CD4-positive, CD25-positive, alpha-beta regulatory T cell (primary cell): ENCODE data around the gene DTWD2. TPM values are rescaled to one million over a fixed set of nuclear protein-coding genes. Genes with fewer than 3 reads are reported as not detected.
"Not testable (repeated sequence)": the region's sequence is repeated elsewhere in the genome, so short reads cannot be mapped to it uniquely, and the experiment has no call there.

Experiments used
- ATAC-seq, 2 donors: fragments of 150-1000 bp; cut with Tn5 transposase; one replicate each; pipeline ENCODE4 v1.10.0; 2021; ENCODE audit warnings: low read depth in 2 of 2, moderate number of reproducible peaks in 2 of 2, moderate library complexity in 1 of 2
- DNase-seq, 3 donors: peaks; one replicate each; pipeline versions ENCODE4 v3.0.0 to v3.0.0-alpha.2; 2012 to 2022; ENCODE audit warnings: mixed read lengths in 1 of 3
- H3K27ac ChIP-seq: one replicate; pipeline ENCODE4 v1.7.0; 2013; ENCODE audit warnings: mild to moderate bottlenecking, low read length; ENCODE audit not compliant: insufficient read depth, poor library complexity, severe bottlenecking
- H3K27me3 ChIP-seq: one replicate; pipeline ENCODE4 v1.7.0; 2013; ENCODE audit warnings: low read length; ENCODE audit not compliant: control insufficient read depth, insufficient read depth
- H3K36me3 ChIP-seq: one replicate; pipeline ENCODE4 v1.7.0; 2013; ENCODE audit warnings: mild to moderate bottlenecking, low read length, moderate library complexity; ENCODE audit not compliant: control insufficient read depth, insufficient read depth
- H3K4me1 ChIP-seq: 2 replicates; pipeline ENCODE4 v1.7.0; 2013; ENCODE audit warnings: mild to moderate bottlenecking, low read length; ENCODE audit not compliant: insufficient read depth, control insufficient read depth, poor library complexity, severe bottlenecking
- H3K4me3 ChIP-seq: one replicate; pipeline ENCODE4 v1.7.0; 2013; ENCODE audit warnings: low read depth, mild to moderate bottlenecking, low read length, moderate library complexity
- H3K9me3 ChIP-seq, 2 experiments: 1 replicate in 1 of 2; 2 replicates in 1 of 2; pipeline ENCODE4 v1.7.0; 2013; ENCODE audit warnings: low read length in 2 of 2, mild to moderate bottlenecking in 1 of 2, moderate library complexity in 1 of 2; ENCODE audit not compliant: control insufficient read depth in 2 of 2
- H3K27ac Mint-ChIP-seq, 3 donors: one replicate each; pipeline ENCODE4 v1.8.0; 2020 to 2022; ENCODE audit warnings: mild to moderate bottlenecking in 3 of 3, mixed read lengths in 3 of 3, moderate library complexity in 2 of 3
- H3K27me3 Mint-ChIP-seq: one replicate; pipeline ENCODE4 v1.8.0; 2022; ENCODE audit warnings: mild to moderate bottlenecking, mixed read lengths
- H3K36me3 Mint-ChIP-seq: one replicate; pipeline ENCODE4 v1.8.0; 2020; ENCODE audit warnings: mixed read lengths
- H3K4me1 Mint-ChIP-seq, 4 donors: one replicate each; pipeline ENCODE4 v1.8.0; 2020 to 2022; ENCODE audit warnings: mixed read lengths in 4 of 4, mild to moderate bottlenecking in 1 of 4
- H3K4me3 Mint-ChIP-seq, 4 donors: one replicate each; pipeline ENCODE4 v1.8.0; 2020 to 2022; ENCODE audit warnings: mild to moderate bottlenecking in 4 of 4, mixed read lengths in 4 of 4, moderate library complexity in 3 of 4
- H3K9me3 Mint-ChIP-seq, 7 donors: one replicate each; pipeline ENCODE4 v1.8.0; 2020 to 2022; ENCODE audit warnings: mixed read lengths in 7 of 7, mild to moderate bottlenecking in 3 of 7, moderate library complexity in 2 of 7
- polyA plus RNA-seq, 4 donors: library from polyadenylated mRNA; unstranded; fragments of 300-500 nt; fragmentation: Illumina TruSeq; gene quantifications; one replicate each; pipeline ENCODE4 v1.2.3, GENCODE V29; 2021
- total RNA-seq: library from RNA; stranded (reverse); gene quantifications from one replicate; pipeline ENCODE4 v1.2.3, GENCODE V29; 2022

DTWD2 gene
- total and polyA plus RNA-seq, 5 donors from 2014 or later: 0.88 to 1.7 (median 1.6) TPM

DNA sequence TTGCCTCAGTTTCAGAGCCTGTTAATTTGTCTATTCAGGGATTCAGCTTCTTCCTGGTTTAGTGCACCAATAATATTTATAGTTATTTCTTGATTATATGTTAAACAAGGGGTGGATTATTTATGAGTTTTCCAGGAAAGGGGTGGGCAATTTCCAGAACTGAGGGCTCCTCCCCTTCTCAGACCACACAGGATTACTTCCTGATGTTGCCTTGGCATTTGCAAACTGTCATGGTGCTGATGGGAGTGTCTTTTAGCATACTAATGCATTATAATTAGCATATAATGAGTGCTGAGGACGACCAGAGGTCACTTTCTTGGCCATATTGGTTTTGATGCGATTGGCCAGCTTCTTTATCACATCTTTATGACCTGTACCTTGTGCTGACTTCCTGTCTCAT, 6.2 kb upstream of the DTWD2 start:
- Histone ChIP-seq H3K27me3 (no peaks in the 10 kb centered on the region), H3K4me3 (no peak overlapping the region), H3K4me1 (no peaks in the 10 kb centered on the region), H3K9me3 (peaks cover 8% of the 10 kb centered on the region in 2 experiments), H3K36me3 (no peaks in the 10 kb centered on the region), H3K27ac (no peak overlapping the region)
- no peaks in the 10 kb centered on the region for H3K4me1 Mint-ChIP-seq
- no peak for DNase-seq
- H3K9me3 Mint-ChIP-seq: peaks cover 3 to 19% (median 6%) of the 10 kb centered on the region in 7 donors
- no peaks in the 10 kb centered on the region for H3K36me3 Mint-ChIP-seq
- peaks cover 9% of the 10 kb centered on the region for H3K27me3 Mint-ChIP-seq
- no peak for ATAC-seq
- H3K4me3 Mint-ChIP-seq: no peak overlapping the region
- no peak overlapping the region for H3K27ac Mint-ChIP-seq

DNA sequence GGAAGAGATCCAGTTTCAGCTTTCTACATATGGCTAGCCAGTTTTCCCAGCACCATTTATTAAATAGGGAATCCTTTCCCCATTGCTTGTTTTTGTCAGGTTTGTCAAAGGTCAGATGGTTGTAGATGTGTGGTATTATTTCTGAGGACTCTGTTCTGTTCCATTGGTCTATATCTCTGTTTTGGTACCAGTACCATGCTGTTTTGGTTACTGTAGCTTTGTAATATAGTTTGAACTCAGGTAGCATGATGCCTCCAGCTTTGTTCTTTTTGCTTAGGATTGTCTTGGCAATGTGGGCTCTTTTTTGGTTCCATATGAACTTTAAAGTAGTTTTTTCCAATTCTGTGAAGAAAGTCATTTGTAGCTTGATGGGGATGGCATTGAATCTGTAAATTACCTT, 4.8 kb upstream of the DTWD2 start:
- peaks cover 3 to 19% (median 6%) of the 10 kb centered on the region in 7 donors for H3K9me3 Mint-ChIP-seq
- not testable (repeated sequence) for H3K27me3 Mint-ChIP-seq, H3K27ac Mint-ChIP-seq

DNA sequence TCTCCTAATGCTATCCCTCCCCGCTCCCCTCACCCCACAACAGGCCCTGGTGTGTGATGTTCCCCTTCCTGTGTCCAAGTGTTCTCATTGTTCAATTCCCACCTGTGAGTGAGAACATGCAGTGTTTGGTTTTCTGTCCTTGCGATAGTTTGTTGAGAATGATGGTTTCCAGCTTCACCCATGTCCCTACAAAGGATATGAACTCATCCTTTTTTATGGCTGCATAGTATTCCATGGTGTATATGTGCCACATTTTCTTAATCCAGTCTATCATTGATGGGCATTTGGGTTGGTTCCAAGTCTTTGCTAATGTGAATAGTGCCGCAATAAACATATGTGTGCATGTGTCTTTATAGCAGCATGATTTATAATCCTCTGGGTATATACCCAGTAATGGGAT, 3.7 kb upstream of the DTWD2 start:
- H3K27ac Mint-ChIP-seq: not testable (repeated sequence)

More for the DNA sequence above, 4.8 kb upstream of the DTWD2 start:
- H3K4me1 Mint-ChIP-seq, H3K4me3 ChIP-seq, H3K27me3 ChIP-seq, ATAC-seq, DNase-seq, H3K27ac ChIP-seq, H3K4me1 ChIP-seq, H3K4me3 Mint-ChIP-seq, H3K36me3 Mint-ChIP-seq, H3K36me3 ChIP-seq, H3K9me3 ChIP-seq: not testable (repeated sequence)

DNA sequence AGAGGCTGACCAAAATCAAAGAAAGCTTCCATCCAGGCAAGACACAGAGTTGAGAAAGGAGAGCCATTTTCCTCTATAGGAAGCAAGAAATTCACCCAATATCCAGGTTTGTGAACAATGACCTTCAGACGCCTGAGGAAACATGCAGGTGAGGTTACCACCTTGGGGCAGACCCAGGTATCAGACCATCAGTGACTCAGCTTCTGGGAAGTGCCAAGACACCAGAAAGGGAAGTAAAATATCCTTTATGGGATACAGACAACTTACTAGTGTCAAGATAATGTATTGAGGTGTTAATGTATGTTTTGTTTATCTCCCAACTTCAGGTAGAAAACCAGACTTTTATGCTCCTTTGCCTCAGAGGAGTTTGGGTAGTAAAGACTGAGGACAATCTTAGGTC, 2.2 kb upstream of the DTWD2 start:
- DNase-seq (no peak), ATAC-seq (no peak)
- no peaks in the 10 kb centered on the region for H3K9me3 ChIP-seq
- H3K27ac ChIP-seq: no peak overlapping the region
- Mint-ChIP-seq H3K27ac (peak overlapping the region in 1 of 3 donors; percentile 46), H3K36me3 (no peaks in the 10 kb centered on the region), H3K4me3 (peak overlapping the region in 1 of 4 donors; percentile 15), H3K9me3 (peaks cover 0 to 7% (median 4%) of the 10 kb centered on the region in 7 donors), H3K4me1 (peaks cover 0 to 19% (median 8%) of the 10 kb centered on the region in 4 donors), H3K27me3 (peaks cover 14% of the 10 kb centered on the region)
- H3K4me1 ChIP-seq: peaks cover 15% of the 10 kb centered on the region
- no peaks in the 10 kb centered on the region for H3K36me3 ChIP-seq
- H3K4me3 ChIP-seq: no peak overlapping the region
- H3K27me3 ChIP-seq: no peaks in the 10 kb centered on the region

More for the DNA sequence above, 3.7 kb upstream of the DTWD2 start:
- Mint-ChIP-seq H3K9me3 (peaks cover under 1 to 14% (median 5%) of the 10 kb centered on the region in 7 donors), H3K4me3 (peak overlapping the region in 1 of 4 donors; percentile 1), H3K4me1 (peaks cover 0 to 11% (median 7%) of the 10 kb centered on the region in 4 donors)
- H3K4me3 ChIP-seq, ATAC-seq, H3K27me3 Mint-ChIP-seq, H3K27me3 ChIP-seq, H3K36me3 Mint-ChIP-seq, H3K9me3 ChIP-seq, H3K36me3 ChIP-seq, H3K27ac ChIP-seq, DNase-seq: not testable (repeated sequence)
- H3K4me1 ChIP-seq: peaks cover 15% of the 10 kb centered on the region

DNA sequence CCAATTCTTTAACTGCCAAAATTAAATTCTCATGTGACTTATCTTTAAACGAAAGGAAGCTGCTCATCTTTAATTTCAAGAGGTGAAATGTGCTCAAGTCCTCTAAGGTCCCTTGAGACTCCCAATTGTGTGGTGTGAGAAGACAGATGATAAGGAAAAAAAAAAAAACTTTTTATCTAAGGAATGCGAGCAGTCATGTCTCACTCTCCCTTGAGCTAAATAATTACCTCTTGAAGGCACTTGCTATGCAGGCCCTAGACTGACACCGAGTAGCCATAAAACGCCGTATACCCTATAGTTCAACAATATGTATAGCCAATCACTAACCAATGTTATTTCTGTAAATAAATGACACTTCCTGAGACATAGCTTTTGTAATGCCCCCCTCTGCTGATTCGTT, 1.5 kb upstream of the DTWD2 start:
- Histone ChIP-seq H3K36me3 (no peaks in the 10 kb centered on the region), H3K9me3 (no peaks in the 10 kb centered on the region), H3K4me3 (no peak overlapping the region), H3K27ac (no peak overlapping the region), H3K27me3 (no peaks in the 10 kb centered on the region), H3K4me1 (peaks cover 15% of the 10 kb centered on the region)
- Mint-ChIP-seq H3K27ac (peak overlapping the region in 1 of 3 donors; percentile 69), H3K27me3 (peaks cover 14% of the 10 kb centered on the region), H3K4me3 (peak overlapping the region in 2 of 4 donors; percentile 15 to 91), H3K4me1 (peaks cover 0 to 19% (median 8%) of the 10 kb centered on the region in 4 donors), H3K9me3 (peaks cover 0 to 7% (median 2%) of the 10 kb centered on the region in 7 donors), H3K36me3 (no peaks in the 10 kb centered on the region)
- DNase-seq (no peak), ATAC-seq (no peak)

DNA sequence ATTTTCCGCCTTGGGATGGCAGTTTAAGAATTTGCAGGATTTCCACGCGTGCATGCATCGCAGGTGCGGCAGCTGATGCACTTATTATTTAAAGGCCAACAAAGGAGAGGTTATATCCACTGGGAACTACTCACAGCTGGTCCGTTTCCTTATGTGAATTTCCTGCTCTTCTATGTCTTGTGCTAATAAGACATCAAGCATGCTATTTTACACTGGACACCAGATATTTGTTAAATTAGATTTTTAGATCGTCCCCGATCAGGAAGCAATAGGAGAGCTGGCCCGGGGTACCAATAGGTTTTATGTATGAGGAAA, 476 bp upstream of the DTWD2 start:
- ATAC-seq: no peak
- Histone ChIP-seq H3K27me3 (no peaks in the 10 kb centered on the region), H3K9me3 (no peaks in the 10 kb centered on the region), H3K4me3 (peak overlapping the region; percentile 63), H3K27ac (peak overlapping the region; percentile 67), H3K4me1 (peaks cover 15% of the 10 kb centered on the region), H3K36me3 (no peaks in the 10 kb centered on the region)
- Mint-ChIP-seq H3K27me3 (peaks cover 11% of the 10 kb centered on the region), H3K36me3 (no peaks in the 10 kb centered on the region), H3K4me1 (peaks cover 0 to 19% (median 8%) of the 10 kb centered on the region in 4 donors), H3K4me3 (peak overlapping the region; percentile 83 to 91 (median 88)), H3K27ac (peak overlapping the region in 2 of 3 donors; percentile 7 to 69), H3K9me3 (peaks cover 0 to 7% (median 2%) of the 10 kb centered on the region in 7 donors)
- no peak for DNase-seq

DNA sequence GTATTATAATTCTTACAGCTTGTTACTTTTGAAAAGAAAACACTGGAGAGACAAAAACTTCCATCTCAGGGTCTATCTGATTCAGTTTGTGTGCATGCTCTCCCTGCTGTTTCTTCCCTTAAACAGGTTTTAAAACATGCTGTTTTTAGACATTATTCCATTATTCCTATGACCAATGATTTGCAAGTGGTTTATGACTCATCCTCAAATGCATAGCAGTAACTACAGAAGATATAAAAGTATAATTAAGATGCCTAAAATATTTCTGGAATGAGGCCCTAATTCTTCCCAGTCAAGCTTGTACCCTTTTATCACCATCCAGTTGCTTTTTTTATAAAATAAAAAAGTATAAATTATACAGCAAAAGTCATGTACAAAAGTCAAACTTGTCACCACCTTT, 3.7 kb downstream of the DTWD2 start:
- Histone ChIP-seq H3K27ac (no peak overlapping the region), H3K36me3 (no peaks in the 10 kb centered on the region), H3K4me1 (peaks cover 15% of the 10 kb centered on the region), H3K27me3 (no peaks in the 10 kb centered on the region), H3K4me3 (no peak overlapping the region), H3K9me3 (no peaks in the 10 kb centered on the region)
- peaks cover 0 to 4% (median 0%) of the 10 kb centered on the region in 7 donors for H3K9me3 Mint-ChIP-seq
- H3K36me3 Mint-ChIP-seq: no peaks in the 10 kb centered on the region
- peaks cover 16% of the 10 kb centered on the region for H3K27me3 Mint-ChIP-seq
- no peak overlapping the region for H3K27ac Mint-ChIP-seq
- no peak for ATAC-seq
- no peak overlapping the region for H3K4me3 Mint-ChIP-seq
- DNase-seq: no peak
- H3K4me1 Mint-ChIP-seq: peaks cover 0 to 21% (median 13%) of the 10 kb centered on the region in 4 donors

DNA sequence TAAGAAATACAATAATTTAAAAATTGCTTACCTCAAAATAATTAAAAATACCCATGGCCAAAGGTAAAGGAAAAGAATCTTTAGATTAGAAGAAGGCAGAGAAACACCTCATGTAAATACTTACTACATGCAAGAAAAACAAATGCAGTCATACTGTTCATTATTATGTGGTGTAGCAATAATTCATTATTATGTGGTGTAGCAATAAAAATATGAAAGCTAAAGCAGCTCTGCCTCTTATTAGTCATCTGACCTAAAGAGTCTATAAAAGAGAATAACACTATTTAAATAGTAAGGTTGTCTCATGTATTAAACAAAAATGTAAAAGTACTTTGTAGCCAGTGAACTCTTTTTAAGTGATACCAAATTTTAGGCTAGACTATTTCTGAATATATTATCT, 6.6 kb downstream of the DTWD2 start:
- no peaks in the 10 kb centered on the region for H3K9me3 ChIP-seq
- DNase-seq (no peak), ATAC-seq (no peak)
- peaks cover 11% of the 10 kb centered on the region for H3K36me3 Mint-ChIP-seq
- no peak overlapping the region for H3K27ac ChIP-seq
- H3K27me3 ChIP-seq: no peaks in the 10 kb centered on the region
- peaks cover 17% of the 10 kb centered on the region for H3K27me3 Mint-ChIP-seq
- H3K4me3 Mint-ChIP-seq: no peak overlapping the region
- H3K9me3 Mint-ChIP-seq: peaks cover 0 to 3% (median 0%) of the 10 kb centered on the region in 7 donors
- H3K4me1 Mint-ChIP-seq: peaks cover 0 to 11% (median 3%) of the 10 kb centered on the region in 4 donors
- H3K4me3 ChIP-seq: no peak overlapping the region
- no peak overlapping the region for H3K27ac Mint-ChIP-seq
- no peaks in the 10 kb centered on the region for H3K36me3 ChIP-seq
- H3K4me1 ChIP-seq: no peaks in the 10 kb centered on the region
